GM19023 (cell line): ENCODE results near the gene TMEM88.
"Not testable (repeated sequence)": the region's sequence is repeated elsewhere in the genome, so short reads cannot be mapped to it uniquely, and the experiment has no call there.

Experiments
- ATAC-seq: cut with Tn5 transposase; IDR thresholded peaks from one replicate; pipeline ENCODE4 v1.9.1; 2021; ENCODE audit warnings: mild to moderate bottlenecking, moderate library complexity; ENCODE audit not compliant: unreplicated experiment

TMEM88 gene, protein sequence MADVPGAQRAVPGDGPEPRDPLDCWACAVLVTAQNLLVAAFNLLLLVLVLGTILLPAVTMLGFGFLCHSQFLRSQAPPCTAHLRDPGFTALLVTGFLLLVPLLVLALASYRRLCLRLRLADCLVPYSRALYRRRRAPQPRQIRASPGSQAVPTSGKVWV

GRCh38 chr17:7854851-7855659 lies at the start of gene TMEM88:
TSS of gene TMEM88 (plus strand) at chr17:7855066. CDS start at chr17:7855075, 9 bp downstream.
- ATAC-seq = no peak

DNA sequence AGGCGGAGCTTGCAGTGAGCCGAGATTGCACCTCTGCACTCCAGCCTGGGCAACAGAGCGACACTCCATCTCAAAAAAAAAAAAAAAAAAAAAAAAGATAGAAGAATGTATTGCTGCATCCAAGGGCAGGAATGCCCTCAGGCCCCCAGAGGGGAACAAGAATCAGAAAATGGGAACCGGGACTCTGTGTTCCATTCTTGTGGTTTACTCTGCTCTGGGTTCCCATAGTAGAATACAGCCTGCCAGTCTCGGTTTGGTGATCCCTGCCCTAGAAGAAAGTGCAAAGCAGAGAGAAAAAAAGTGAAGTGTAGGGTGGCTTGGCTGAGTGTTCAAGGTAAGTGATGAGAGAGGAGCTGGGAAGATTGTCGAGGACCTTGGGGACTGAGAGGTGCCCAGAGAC lies 48.3 kb upstream of the TMEM88 start:
- no peak for ATAC-seq

DNA sequence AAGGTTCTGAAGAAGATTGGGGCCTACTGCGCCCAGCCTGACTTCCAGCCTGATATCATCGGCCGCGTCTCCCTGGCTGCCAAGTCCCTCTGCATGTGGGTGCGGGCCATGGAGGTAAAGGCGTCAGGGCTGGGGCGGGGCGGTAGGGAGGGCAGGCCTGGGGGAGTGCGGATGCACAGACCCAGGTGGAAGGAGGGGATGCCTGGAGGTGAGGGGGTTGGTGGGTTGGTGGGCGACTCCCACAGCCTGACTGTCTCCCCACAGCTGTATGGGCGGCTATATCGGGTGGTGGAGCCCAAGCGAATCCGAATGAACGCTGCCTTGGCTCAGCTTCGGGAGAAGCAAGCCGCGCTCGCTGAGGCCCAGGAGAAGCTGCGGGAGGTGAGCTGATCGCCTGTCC lies 47.7 kb upstream of the TMEM88 start:
- ATAC-seq = no peak

DNA sequence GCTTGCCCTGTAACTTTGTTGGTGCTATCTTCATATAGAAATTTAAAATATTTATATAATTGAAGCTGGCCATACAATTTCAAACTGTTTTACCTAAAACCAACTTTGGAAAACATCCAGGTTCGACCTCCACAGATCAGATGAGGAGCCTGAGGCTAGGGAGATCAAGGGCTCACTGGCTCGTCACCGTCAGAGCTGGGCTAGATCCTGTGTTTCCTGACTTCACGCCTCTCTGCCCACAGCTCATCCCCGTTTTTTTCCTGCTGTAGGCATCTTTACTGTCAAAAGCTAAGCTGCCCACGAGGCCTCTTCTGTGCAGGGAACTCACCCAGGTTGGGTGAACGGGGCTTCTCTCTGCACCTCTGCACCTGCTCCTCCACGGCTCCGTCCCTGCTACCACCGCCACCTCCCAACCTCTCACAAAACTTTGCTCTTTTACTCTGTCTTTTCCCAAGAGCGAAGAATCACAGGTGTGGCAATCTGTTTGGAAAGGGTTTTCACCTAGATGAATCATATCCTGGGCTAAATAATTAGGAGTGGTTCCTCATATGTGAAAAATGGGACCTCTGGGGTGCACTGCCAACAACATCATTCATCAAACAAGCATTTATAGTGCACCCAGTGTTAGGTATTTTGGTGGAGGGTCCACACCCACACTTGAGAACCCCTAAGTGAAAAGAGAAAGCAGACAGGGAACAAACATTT lies 45.6 kb upstream of the TMEM88 start:
- ATAC-seq = no peak

DNA sequence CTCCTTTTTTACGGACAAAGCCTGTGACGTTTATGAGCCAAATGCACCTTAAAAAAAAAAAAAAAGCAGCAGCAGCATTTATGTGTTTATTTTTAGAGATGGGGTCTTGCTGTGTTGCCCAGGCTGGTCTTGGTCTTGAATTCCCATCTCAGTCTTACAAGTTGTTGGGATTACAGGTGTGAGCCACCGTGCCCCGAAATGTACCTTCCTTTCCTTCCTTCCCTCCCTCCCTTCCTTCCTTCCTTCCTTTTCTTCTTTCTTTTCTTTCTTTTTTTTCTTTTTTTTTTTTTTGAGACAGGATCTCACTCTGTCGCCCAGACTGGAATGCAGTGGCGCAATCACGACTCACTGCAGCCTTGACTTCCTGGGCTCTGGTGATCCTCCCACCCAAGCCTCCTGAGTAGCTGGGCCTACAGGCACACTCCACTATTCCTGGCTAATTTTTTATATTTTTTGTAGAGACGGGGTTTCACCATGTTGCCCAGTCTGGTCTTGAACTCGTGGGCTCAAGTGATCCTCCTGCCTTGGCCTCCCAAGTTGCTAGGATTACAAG lies 45.0 kb upstream of the TMEM88 start:
- ATAC-seq = not testable (repeated sequence)

GRCh38 chr17:7811251-7811650 lies 43.6 kb upstream of the TMEM88 start:
- ATAC-seq = no peak

DNA sequence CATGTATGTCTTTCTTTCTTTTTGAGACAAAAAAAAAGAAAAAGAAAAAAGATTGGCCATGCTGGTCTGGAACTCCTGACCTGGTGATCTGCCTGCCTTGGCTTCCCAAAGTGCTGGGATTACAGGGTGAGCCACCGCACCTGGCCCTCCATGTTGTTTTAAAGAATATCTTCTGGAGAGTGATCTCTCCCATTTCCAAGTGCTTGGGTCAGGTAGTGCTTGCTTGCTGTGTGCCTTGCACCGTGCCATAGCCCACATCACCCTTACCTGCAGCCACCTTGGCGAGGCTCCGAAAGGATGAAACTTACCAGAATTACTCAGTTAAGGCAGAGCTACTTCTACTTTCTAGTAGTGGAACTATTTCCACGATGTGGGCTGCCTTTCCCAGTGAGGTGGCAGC lies 39.9 kb upstream of the TMEM88 start:
- ATAC-seq = no peak

GRCh38 chr17:7816926-7817642 lies 37.8 kb upstream of the TMEM88 start:
- ATAC-seq = no peak

GRCh38 chr17:7817643-7817964 lies 37.3 kb upstream of the TMEM88 start:
- ATAC-seq = no peak

- no peak for ATAC-seq
Measured at GRCh38 chr17:7818026-7818425, 36.8 kb upstream of the TMEM88 start.

- ATAC-seq = no peak
Measured at GRCh38 chr17:7818746-7819645, 35.9 kb upstream of the TMEM88 start.

DNA sequence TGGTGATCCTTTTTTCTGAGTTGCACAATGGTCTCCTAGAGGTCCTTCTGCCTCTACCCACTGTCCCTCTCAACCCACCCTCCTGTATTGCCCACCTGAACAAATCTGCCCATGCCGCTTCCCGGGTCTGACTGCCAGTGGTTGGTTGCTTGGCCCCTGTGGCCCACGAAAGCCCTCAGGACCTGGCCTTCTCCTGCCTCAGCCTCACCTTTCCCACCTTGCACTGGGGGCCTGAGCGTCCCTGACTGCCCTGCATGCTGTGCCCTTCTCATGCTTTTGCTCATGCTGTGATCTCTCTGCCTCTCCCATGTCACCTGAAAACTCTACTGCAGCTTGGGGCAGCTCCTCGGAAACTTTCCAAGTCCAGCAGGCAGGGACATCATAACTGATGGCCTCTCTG lies 34.6 kb upstream of the TMEM88 start:
- no peak for ATAC-seq

- ATAC-seq = no peak
Measured at GRCh38 chr17:7822126-7822525, 32.7 kb upstream of the TMEM88 start.

GRCh38 chr17:7823581-7824001 lies 31.3 kb upstream of the TMEM88 start:
- no peak for ATAC-seq

DNA sequence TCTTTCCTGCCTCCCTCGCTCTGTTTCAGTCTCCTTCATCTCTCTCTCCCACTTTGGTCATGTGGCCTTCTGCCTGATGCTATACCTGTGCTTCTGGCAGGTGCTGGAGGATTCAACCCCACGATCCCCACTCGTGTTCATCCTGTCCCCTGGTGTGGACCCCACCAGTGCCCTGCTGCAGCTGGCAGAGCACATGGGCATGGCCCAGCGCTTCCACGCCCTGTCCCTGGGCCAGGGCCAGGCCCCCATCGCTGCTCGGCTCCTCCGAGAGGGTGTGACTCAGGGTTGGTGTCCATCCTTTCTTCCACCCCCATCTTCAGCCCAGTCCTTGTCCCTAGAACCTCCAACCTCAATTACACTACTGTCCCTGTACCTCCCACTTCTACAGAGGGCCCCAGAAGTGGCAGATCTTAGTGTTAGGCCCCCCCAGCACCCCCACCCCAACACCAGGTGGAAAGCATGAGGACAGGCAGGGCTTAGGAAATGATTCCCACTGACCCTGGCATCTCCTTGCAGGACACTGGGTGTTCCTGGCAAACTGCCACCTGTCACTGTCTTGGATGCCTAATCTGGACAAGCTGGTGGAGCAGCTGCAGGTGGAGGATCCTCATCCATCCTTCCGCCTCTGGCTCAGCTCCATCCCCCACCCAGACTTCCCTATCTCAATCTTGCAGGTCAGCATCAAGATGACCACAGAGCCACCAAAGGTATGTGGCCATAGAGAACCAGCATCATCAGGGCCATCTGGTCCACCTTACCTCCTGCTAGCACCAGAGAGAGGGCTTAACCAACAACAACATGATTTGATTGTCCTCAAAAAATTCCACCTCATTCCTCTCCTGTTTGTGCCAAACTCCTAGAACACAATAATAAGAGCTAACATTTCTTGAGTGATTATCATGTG lies 30.6 kb upstream of the TMEM88 start:
- no peak for ATAC-seq

DNA sequence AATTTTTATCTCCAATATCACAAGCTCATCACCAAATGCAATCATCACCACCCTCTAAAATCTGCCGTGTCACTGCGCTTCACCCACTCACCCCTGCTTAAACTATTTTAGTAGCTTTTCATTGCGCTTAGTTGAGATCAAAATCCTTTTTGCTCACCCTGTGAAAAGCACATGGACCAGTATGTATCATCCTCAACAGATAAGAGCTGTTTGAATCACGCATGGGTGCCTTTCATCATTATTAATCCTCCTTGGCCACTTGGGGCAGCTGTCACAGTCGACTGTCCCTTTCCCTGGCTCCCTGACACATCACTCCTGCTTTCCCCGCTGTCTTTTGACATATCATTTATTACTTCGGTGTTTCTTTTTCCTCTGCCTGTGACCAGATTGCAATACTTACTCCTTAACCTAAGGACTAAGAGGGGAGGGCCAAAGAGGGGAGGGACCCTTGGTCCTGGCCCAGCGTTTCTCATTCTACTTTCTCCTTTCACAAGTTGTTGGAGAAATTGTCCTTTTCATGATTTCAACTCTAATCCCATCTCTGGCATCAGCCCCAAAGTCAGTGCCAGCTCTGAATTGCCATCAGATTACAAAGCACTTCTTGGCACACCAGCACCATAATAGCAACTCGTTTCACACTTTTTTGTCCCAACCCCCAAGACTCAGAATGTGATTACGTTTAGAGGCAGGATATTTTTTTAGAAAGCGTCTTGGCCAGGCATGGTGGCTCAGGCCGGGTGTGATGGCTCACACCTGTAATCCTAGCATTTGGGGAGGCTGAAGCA lies 29.5 kb upstream of the TMEM88 start:
- no peak for ATAC-seq

- no peak for ATAC-seq
Measured at GRCh38 chr17:7830616-7831015, 24.2 kb upstream of the TMEM88 start.

- no peak for ATAC-seq
Measured at GRCh38 chr17:7831233-7831632, 23.6 kb upstream of the TMEM88 start.
